HEK293 (cell line): Measurements from ENCODE around the gene CEP72.
"Not testable (repeated sequence)": the region's sequence is repeated elsewhere in the genome, so short reads cannot be mapped to it uniquely, and the experiment has no call there.

Source experiments
- CTCF ChIA-PET: fragments of 350-600 bp; formaldehyde crosslinking; extraction: SDS; loops from one replicate; lab custom pipeline; 2021; ENCODE audit warnings: antibody characterized with exemption; lab: Yijun Ruan, JAX
- POLR2A ChIA-PET: fragments of 300-600 bp; formaldehyde crosslinking; extraction: SDS; loops from one replicate; lab custom pipeline; 2020; ENCODE audit warnings: antibody characterized with exemption, inconsistent platforms; lab: Yijun Ruan, JAX
- H3K27ac ChIP-seq: fragments of 200-500 bp; sonication (Bioruptor generic); 2 replicates; pipeline ENCODE4 v1.5.1; 2014; ENCODE audit warnings: low read depth, low read length, control low read depth, inconsistent platforms; ENCODE audit errors: extremely low read depth
- H3K36me3 ChIP-seq, 2 experiments: fragments of 200-500 bp in 1 of 2; sonication (Bioruptor generic) in 1 of 2; 1 replicate in 1 of 2; 2 replicates in 1 of 2; pipeline ENCODE4 v1.5.1; 2014 to 2017; ENCODE audit warnings: inconsistent platforms in 2 of 2, low read length in 2 of 2; ENCODE audit not compliant: control insufficient read depth in 2 of 2, insufficient read depth in 1 of 2
- H3K4me1 ChIP-seq: fragments of 200-500 bp; sonication (Bioruptor generic); 2 replicates; pipeline ENCODE4 v1.5.1; 2014; ENCODE audit warnings: mild to moderate bottlenecking, low read length, inconsistent platforms; ENCODE audit not compliant: control insufficient read depth, insufficient read depth
- H3K4me3 ChIP-seq: 2 replicates; pipeline ENCODE4 v1.5.1; 2011; ENCODE audit warnings: low read depth, mild to moderate bottlenecking, control low read depth, low read length, moderate library complexity
- H3K9me3 ChIP-seq: fragments of 200-500 bp; sonication (Bioruptor generic); 2 replicates; pipeline ENCODE4 v1.5.1; 2014; ENCODE audit warnings: low read depth, low read length, inconsistent platforms; ENCODE audit not compliant: control insufficient read depth, insufficient read depth
- EGR2 ChIP-seq: fragments of 450-650 bp; formaldehyde crosslinking; IDR thresholded peaks from 2 replicates; pipeline ENCODE4 v1.5.1; 2016; ENCODE audit warnings: low read depth, missing biosample characterization, missing genetic modification characterization
- KLF8 ChIP-seq: fragments of 450-650 bp; formaldehyde crosslinking; IDR thresholded peaks from 2 replicates; pipeline ENCODE4 v1.5.1; 2016; ENCODE audit warnings: missing biosample characterization, missing genetic modification characterization
- ZEB2 ChIP-seq: fragments of 450-650 bp; formaldehyde crosslinking; IDR thresholded peaks from 2 replicates; pipeline ENCODE4 v1.5.1; 2016; ENCODE audit warnings: missing biosample characterization, missing genetic modification characterization
- ZFHX2 ChIP-seq: fragments of 450-650 bp; formaldehyde crosslinking; conservative IDR thresholded peaks from 2 replicates; pipeline ENCODE4 v1.5.1; 2016; ENCODE audit warnings: missing biosample characterization, missing genetic modification characterization
- ZNF114 ChIP-seq: fragments of 450-650 bp; formaldehyde crosslinking; IDR thresholded peaks from 2 replicates; pipeline ENCODE4 v1.5.0; 2017; ENCODE audit warnings: missing biosample characterization, missing genetic modification characterization
- ZNF146 ChIP-seq: fragments of 450-650 bp; formaldehyde crosslinking; IDR thresholded peaks from 2 replicates; pipeline ENCODE4 v1.5.1; 2016; ENCODE audit warnings: missing biosample characterization, missing genetic modification characterization
- ZNF148 ChIP-seq: fragments of 450-650 bp; formaldehyde crosslinking; IDR thresholded peaks from 2 replicates; pipeline ENCODE4 v1.5.0; 2017; ENCODE audit warnings: missing biosample characterization, missing genetic modification characterization, borderline replicate concordance
- ZNF2 ChIP-seq: fragments of 450-650 bp; formaldehyde crosslinking; IDR thresholded peaks from 2 replicates; pipeline ENCODE4 v1.5.1; 2016; ENCODE audit warnings: missing biosample characterization, missing genetic modification characterization
- ZNF335 ChIP-seq: fragments of 450-650 bp; formaldehyde crosslinking; conservative IDR thresholded peaks from 2 replicates; pipeline ENCODE4 v1.5.1; 2016; ENCODE audit warnings: missing biosample characterization, missing genetic modification characterization
- ZNF366 ChIP-seq: fragments of 450-650 bp; formaldehyde crosslinking; conservative IDR thresholded peaks from 2 replicates; pipeline ENCODE4 v1.5.1; 2016; ENCODE audit warnings: missing biosample characterization, missing genetic modification characterization
- ZNF514 ChIP-seq: fragments of 450-650 bp; formaldehyde crosslinking; IDR thresholded peaks from 2 replicates; pipeline ENCODE4 v1.5.1; 2016; ENCODE audit warnings: missing biosample characterization, missing genetic modification characterization
- ZNF529 ChIP-seq: fragments of 450-650 bp; formaldehyde crosslinking; IDR thresholded peaks from 2 replicates; pipeline ENCODE4 v1.5.1; 2017; ENCODE audit warnings: missing genetic modification characterization, missing biosample characterization; ENCODE audit not compliant: insufficient replicate concordance
- ZNF692 ChIP-seq: fragments of 450-650 bp; formaldehyde crosslinking; IDR thresholded peaks from 2 replicates; pipeline ENCODE4 v1.5.1; 2016; ENCODE audit warnings: missing biosample characterization, missing genetic modification characterization
- ZNF747 ChIP-seq: fragments of 450-650 bp; formaldehyde crosslinking; IDR thresholded peaks from 2 replicates; pipeline ENCODE4 v1.5.1; 2016; ENCODE audit warnings: missing biosample characterization, missing genetic modification characterization
- TF ChIP-seq, protein P1 (sequence below): fragments of 450-650 bp; formaldehyde crosslinking; IDR thresholded peaks from 2 replicates; pipeline ENCODE4 v1.5.1; 2016; ENCODE audit warnings: missing biosample characterization, missing genetic modification characterization
- TF ChIP-seq, protein P2 (sequence below): sonication (generic); formaldehyde crosslinking; IDR thresholded peaks from 2 replicates; pipeline ENCODE4 v1.8.1; 2022; ENCODE audit warnings: mild to moderate bottlenecking, moderate library complexity, missing genetic modification reagents

The CEP72 gene

GRCh38 chr5:581941-582340 is 30.2 kb upstream of the CEP72 start (continued):
- TF ChIP-seq KLF8, result no peak
- no peak for TF ChIP-seq ZNF2
- TF ChIP-seq ZNF335, result no peak
- TF ChIP-seq ZNF514, result no peak
- TF ChIP-seq ZNF747 (tag by site-specific recombination), result no peak
- TF ChIP-seq, protein P1, sequence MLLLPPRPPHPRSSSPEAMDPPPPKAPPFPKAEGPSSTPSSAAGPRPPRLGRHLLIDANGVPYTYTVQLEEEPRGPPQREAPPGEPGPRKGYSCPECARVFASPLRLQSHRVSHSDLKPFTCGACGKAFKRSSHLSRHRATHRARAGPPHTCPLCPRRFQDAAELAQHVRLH (tag by site-specific recombination), result no peak

DNA sequence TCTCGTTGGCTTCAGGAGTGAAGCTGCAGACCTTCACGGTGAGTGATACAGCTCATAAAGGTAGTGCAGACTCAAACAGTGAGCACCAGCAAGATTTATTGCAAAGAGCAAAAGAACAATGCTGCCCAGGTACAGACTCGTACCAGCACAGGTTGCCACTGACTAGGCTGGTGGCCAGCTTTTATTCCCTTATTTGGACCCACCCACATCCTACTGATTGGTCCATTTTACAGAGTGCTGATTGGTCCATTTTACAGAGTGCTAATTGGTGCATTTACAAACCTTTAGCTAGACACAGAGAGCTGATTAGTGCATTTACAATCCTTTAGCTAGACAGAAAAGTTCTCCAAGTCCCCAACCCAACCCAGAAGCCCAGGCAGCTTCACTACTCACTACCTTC is 29.7 kb upstream of the CEP72 start:
- H3K9me3 ChIP-seq, POLR2A ChIA-PET: not testable (repeated sequence)

GRCh38 chr5:582936-583635 is 29.1 kb upstream of the CEP72 start:
- Histone ChIP-seq H3K4me3 (no peak overlapping the region), H3K36me3 (no peaks in the 10 kb centered on the region), H3K27ac (no peak overlapping the region), H3K9me3 (peaks cover 2% of the 10 kb centered on the region), H3K4me1 (no peaks in the 10 kb centered on the region)
- ChIA-PET POLR2A (no interaction called here), CTCF (no interaction called here)
- no peak for TF ChIP-seq ZNF692 (tag by site-specific recombination)
- no peak for TF ChIP-seq ZEB2 (tag by site-specific recombination)
- TF ChIP-seq, protein P2, sequence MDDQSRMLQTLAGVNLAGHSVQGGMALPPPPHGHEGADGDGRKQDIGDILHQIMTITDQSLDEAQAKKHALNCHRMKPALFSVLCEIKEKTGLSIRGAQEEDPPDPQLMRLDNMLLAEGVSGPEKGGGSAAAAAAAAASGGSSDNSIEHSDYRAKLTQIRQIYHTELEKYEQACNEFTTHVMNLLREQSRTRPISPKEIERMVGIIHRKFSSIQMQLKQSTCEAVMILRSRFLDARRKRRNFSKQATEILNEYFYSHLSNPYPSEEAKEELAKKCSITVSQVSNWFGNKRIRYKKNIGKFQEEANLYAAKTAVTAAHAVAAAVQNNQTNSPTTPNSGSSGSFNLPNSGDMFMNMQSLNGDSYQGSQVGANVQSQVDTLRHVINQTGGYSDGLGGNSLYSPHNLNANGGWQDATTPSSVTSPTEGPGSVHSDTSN, result no peak
- no peak for TF ChIP-seq ZNF148
- no peak for TF ChIP-seq ZNF529 (tag by site-specific recombination)

More for the DNA sequence above, 29.7 kb upstream of the CEP72 start:
- H3K27ac ChIP-seq, H3K4me1 ChIP-seq, H3K4me3 ChIP-seq, H3K36me3 ChIP-seq, CTCF ChIA-PET: not testable (repeated sequence)

DNA sequence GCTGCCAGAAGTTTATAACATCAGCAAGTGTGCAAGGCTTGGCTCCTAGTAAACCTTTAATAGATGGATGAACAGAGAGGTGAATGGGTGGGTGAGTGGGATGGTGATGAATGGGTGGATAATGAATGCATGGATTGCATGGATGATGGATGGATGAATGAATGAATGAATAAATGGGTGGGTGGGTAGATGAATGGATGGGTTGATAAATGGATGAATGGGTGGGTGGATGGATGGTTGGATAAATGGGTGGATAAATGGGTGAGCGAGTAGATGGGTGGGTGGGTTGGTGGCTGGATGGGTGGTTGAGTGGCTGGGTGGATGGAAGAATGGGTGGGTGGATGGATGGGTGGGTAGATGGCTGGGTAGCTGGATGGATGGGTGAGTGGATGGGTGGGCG is 28.5 kb upstream of the CEP72 start:
- POLR2A ChIA-PET, result no interaction called here
- Histone ChIP-seq H3K9me3 (peaks cover 2% of the 10 kb centered on the region), H3K4me1 (no peaks in the 10 kb centered on the region), H3K27ac (no peak overlapping the region), H3K36me3 (no peaks in the 10 kb centered on the region), H3K4me3 (no peak overlapping the region)
- peak; percentile 92 for TF ChIP-seq EGR2
- peak; percentile 48 for TF ChIP-seq ZNF366 (tag by site-specific recombination)
- no peak for TF ChIP-seq ZNF146 (tag by site-specific recombination)
- TF ChIP-seq ZNF114 (tag by site-specific recombination), result no peak
- TF ChIP-seq ZFHX2 (tag by site-specific recombination), result peak; percentile 94
- CTCF ChIA-PET, result no interaction called here
